ENCODE data around the gene TMPO. TPM values are rescaled to one million over a fixed set of nuclear protein-coding genes. Genes with fewer than 3 reads are reported as not detected.

Gene TMPO
- total and polyA plus RNA-seq, 2 experiments from 2014 or later = 75.5 to 256 TPM

GRCh38 chr12:98489176-98489575 is 26.2 kb upstream of the TMPO start:
- DNase-seq (ENCODE audit: low spot score) (peak; percentile 34), ATAC-seq (no peak)
- Mint-ChIP-seq H3K27me3 (ENCODE audit: insufficient read depth, low read depth, poor library complexity) (peaks cover 6% of the 10 kb centered on the region), H3K4me3 (no peak overlapping the region; the same call in 2 of the 3 replicates), H3K27ac (peak overlapping the region; percentile 57; the same call in 1 of the 2 replicates), H3K36me3 (ENCODE audit: low read depth) (no peaks in the 10 kb centered on the region), H3K4me1 (peaks cover 48% of the 10 kb centered on the region), H3K9me3 (no peaks in the 10 kb centered on the region)
- H3F3A ChIP-seq (replicated peaks; ENCODE audit: low read depth) = 0 out of 2 replicates have a peak, but pooled peaks cover under 1% of the 10 kb centered on the region
- H3K27ac ChIP-seq (ENCODE audit: low read depth) = no peak overlapping the region; the same call in 1 of the 2 replicates
- peak overlapping the region; percentile 9; the same call in 1 of the 2 replicates for H3K4me2 ChIP-seq
- H3K9me2 ChIP-seq (ENCODE audit: insufficient read depth) = no peaks in the 10 kb centered on the region
- TF ChIP-seq ZNF462 (CRISPR knock-in tag; IDR thresholded peaks at IDR 0.05) = no peak
- no peak for TF ChIP-seq EZH2 (IDR thresholded peaks at IDR 0.05; ENCODE audit: low read depth, unreplicated experiment)
- TF ChIP-seq POLR2AphosphoS5 (IDR thresholded peaks at IDR 0.05; ENCODE audit: low read depth) = no peak
- no peak for TF ChIP-seq CREB1 (CRISPR knock-in tag; IDR thresholded peaks at IDR 0.05; ENCODE audit: low read depth)
- TF ChIP-seq NANOG (IDR thresholded peaks at IDR 0.05; ENCODE audit: borderline replicate concordance) = no peak
- TF ChIP-seq CTCF (conservative IDR thresholded peaks at IDR 0.05; ENCODE audit: low read depth in 2 of 2) = no peak
- TF ChIP-seq JUNB (IDR thresholded peaks at IDR 0.05; ENCODE audit: unreplicated experiment) = no peak
- TF ChIP-seq ETS1 (IDR thresholded peaks at IDR 0.05) = no peak
- TF ChIP-seq REST (IDR thresholded peaks at IDR 0.05; ENCODE audit: unreplicated experiment) = no peak
- no peak for TF ChIP-seq ZNF331 (CRISPR knock-in tag; IDR thresholded peaks at IDR 0.05; ENCODE audit: low read depth)
- TF ChIP-seq STAT1 (IDR thresholded peaks at IDR 0.05; ENCODE audit: unreplicated experiment) = no peak
- no peak for TF ChIP-seq ZNF114 (CRISPR knock-in tag; IDR thresholded peaks at IDR 0.05)
- TF ChIP-seq EZH2phosphoT487 (IDR thresholded peaks at IDR 0.05; ENCODE audit: unreplicated experiment) = no peak
- no peaks in the 10 kb centered on the region for H3K79me2 ChIP-seq (replicated peaks; ENCODE audit: insufficient read depth)
- H3K36me3 ChIP-seq (ENCODE audit: insufficient read depth) = no peaks in the 10 kb centered on the region
- peaks cover 38% of the 10 kb centered on the region for H3K4me1 ChIP-seq (ENCODE audit: insufficient read depth)
- no peaks in the 10 kb centered on the region for H4K20me1 ChIP-seq (replicated peaks; ENCODE audit: insufficient read depth)
- H3K27me3 ChIP-seq (ENCODE audit: insufficient read depth) = no peaks in the 10 kb centered on the region
- H3K4me3 ChIP-seq = no peak overlapping the region
- H2AFZ ChIP-seq = 0 out of 2 replicates have a peak overlapping the region, but pooled peaks have one; percentile 3

All from GM23338 (cell line).